ENCODE measurements around the gene COG7. TPM values are rescaled to one million over a fixed set of nuclear protein-coding genes. Genes with fewer than 3 reads are reported as not detected.

COG7 gene
- total RNA-seq, 4 donors from 2014 or later: 17.5 to 22.6 (median 18.0) TPM

DNA sequence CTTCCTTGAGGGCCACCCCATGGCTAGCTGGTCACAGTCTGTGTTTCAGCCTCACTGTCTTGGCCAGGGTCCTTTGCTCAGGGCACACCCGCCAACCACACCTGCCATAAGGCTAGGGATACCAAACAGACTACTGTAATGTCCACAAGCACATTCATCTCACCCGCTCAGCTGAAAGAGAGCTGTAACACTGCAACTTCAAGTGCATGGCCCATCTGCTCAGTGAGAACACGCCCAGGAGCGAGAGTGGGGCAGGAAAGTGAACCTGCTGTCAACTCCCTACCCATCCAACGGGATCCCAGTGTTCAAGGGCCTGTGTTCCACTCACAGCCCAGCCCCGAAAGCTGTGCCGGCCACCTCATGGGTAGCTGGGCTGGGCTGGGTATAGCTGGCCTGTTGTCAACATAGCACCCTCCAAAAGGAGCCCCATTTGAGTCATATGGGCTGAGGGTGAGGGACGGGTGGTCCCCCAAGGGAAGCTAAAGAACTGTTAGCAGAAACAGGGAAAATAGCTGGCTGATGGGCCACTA lies 95.2 kb downstream of the COG7 start:
- intact Hi-C loops (cut with DNase I; ENCODE audit: low total_unique reads): no loop called here
- no peak overlapping the region for H3K4me3 ChIP-seq (ENCODE audit: low read depth, poor library complexity, severe bottlenecking)
- no peak for TF ChIP-seq POLR2A (IDR thresholded peaks at IDR 0.05)
- TF ChIP-seq, protein P1, sequence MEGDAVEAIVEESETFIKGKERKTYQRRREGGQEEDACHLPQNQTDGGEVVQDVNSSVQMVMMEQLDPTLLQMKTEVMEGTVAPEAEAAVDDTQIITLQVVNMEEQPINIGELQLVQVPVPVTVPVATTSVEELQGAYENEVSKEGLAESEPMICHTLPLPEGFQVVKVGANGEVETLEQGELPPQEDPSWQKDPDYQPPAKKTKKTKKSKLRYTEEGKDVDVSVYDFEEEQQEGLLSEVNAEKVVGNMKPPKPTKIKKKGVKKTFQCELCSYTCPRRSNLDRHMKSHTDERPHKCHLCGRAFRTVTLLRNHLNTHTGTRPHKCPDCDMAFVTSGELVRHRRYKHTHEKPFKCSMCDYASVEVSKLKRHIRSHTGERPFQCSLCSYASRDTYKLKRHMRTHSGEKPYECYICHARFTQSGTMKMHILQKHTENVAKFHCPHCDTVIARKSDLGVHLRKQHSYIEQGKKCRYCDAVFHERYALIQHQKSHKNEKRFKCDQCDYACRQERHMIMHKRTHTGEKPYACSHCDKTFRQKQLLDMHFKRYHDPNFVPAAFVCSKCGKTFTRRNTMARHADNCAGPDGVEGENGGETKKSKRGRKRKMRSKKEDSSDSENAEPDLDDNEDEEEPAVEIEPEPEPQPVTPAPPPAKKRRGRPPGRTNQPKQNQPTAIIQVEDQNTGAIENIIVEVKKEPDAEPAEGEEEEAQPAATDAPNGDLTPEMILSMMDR (IDR thresholded peaks at IDR 0.05): no peak
- 82 to 84% methylated on average over 8 of the region's 8 CpGs for WGBS, 2 donors
- no peak for DNase-seq (ENCODE audit: low spot score in 2 of 2)

DNA sequence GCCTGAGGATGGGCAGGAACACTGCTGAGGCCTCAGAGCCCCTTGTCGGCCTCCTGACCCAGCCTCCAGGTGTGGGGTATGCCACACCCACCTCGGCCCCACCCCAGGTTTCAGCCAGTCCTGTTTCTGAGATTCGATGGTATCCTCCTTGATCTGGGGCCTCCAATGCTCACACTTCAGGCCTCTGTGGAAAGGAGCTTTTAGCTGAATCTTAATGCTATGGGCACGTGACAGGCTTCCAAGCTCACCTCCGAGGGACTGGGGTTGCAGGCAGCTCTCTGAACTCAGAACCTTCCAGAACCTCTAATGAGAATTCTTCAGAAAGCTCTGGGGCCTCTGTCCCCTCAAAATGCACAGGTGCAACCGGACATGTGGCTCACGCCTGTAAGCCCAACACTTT lies 96.0 kb downstream of the COG7 start:
- 88 to 92% methylated on average over 7 of the region's 7 CpGs for WGBS, 2 donors
- intact Hi-C loops (cut with DNase I; ENCODE audit: low total_unique reads): no loop called here
- DNase-seq (ENCODE audit: low spot score in 2 of 2): no peak
- no peak for TF ChIP-seq POLR2A (IDR thresholded peaks at IDR 0.05)
- TF ChIP-seq, protein P1 (IDR thresholded peaks at IDR 0.05): no peak
- H3K4me3 ChIP-seq (ENCODE audit: low read depth, poor library complexity, severe bottlenecking): no peak overlapping the region

DNA sequence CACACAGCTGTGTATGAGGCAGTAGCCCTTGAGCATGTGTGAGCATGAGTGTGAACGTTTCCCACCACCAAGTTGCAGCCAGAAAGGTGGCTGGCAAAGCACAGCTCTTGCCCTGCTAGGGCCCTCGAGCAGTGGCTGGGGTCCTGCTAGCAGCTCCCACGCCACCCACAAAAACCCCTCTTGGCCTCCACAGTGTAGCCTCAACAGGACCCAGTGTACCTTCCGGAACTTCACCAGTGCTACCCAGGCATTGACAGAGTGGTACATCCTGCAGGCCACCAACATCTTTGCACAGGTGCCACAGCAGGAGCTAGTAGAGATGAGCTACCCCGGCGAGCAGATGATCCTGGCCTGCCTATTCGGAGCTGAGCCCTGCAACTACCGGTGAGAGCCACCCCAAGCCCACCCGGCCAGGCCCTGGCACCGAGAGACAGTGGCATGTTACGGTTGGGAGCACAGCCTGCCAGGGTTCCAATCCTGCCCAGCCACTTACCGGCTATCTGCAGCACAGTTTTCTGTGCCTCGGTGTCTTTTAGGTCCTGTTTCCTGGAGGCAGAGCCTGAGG lies 97.8 kb downstream of the COG7 start:
- intact Hi-C loops (cut with DNase I; ENCODE audit: low total_unique reads): no loop called here

DNA sequence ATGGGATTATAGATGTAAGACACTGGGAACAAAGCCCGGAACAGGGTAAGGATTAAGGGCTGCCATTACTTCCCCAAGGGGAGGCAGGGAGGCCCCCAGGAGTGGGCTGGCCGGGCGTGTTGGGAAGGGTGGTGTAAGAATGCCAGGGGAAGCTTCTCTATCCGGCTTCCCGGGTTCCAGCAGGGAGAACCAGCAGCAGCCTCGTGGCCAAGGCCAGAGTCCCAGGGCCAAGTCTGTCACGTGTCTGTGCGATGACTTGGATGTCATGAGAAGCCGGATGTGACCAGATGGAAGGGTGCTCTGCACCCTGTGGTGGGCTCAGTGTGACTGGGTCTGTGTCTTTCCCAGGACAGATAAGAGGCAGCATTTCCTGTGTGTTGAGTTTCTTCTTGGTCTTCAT lies 98.7 kb downstream of the COG7 start:
- no peak for TF ChIP-seq POLR2A (IDR thresholded peaks at IDR 0.05)
- TF ChIP-seq, protein P1 (IDR thresholded peaks at IDR 0.05): no peak
- 87 to 96% methylated on average over 9 of the region's 9 CpGs for WGBS, 2 donors
- intact Hi-C loops (cut with DNase I; ENCODE audit: low total_unique reads): no loop called here
- no peak overlapping the region for H3K4me3 ChIP-seq (ENCODE audit: low read depth, poor library complexity, severe bottlenecking)
- no peak for DNase-seq (ENCODE audit: low spot score in 2 of 2)

More for the DNA sequence above, 97.8 kb downstream of the COG7 start:
- DNase-seq (ENCODE audit: low spot score in 2 of 2): no peak
- TF ChIP-seq, protein P1 (IDR thresholded peaks at IDR 0.05): no peak
- no peak for TF ChIP-seq POLR2A (IDR thresholded peaks at IDR 0.05)
- WGBS, 2 donors: 87 to 88% methylated on average over 13 of the region's 13 CpGs
- H3K4me3 ChIP-seq (ENCODE audit: low read depth, poor library complexity, severe bottlenecking): no peak overlapping the region

DNA sequence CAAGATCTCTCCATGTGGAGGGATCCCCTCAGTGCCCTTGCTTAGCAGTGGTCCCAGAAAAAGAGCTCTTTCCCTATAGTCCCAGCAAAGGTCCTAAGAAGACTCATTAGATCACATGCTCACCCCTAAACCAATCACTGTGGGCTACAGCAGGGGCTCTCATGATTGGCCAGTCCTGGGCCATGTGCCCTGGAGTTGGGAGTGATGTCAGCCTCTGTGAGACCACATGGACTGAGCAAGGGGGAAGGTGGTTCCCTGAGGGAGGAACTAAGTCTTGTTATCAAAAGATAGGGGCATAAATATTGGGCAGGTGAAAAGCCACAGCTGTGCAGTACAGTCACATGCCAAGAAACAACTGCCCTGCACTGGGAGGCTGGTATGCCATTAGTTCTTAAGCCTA lies 99.5 kb downstream of the COG7 start:
- TF ChIP-seq, protein P1 (IDR thresholded peaks at IDR 0.05): no peak
- no peak for TF ChIP-seq POLR2A (IDR thresholded peaks at IDR 0.05)
- DNase-seq (ENCODE audit: low spot score in 2 of 2): no peak
- no peak overlapping the region for H3K4me3 ChIP-seq (ENCODE audit: low read depth, poor library complexity, severe bottlenecking)
- intact Hi-C loops (cut with DNase I; ENCODE audit: low total_unique reads): no loop called here

DNA sequence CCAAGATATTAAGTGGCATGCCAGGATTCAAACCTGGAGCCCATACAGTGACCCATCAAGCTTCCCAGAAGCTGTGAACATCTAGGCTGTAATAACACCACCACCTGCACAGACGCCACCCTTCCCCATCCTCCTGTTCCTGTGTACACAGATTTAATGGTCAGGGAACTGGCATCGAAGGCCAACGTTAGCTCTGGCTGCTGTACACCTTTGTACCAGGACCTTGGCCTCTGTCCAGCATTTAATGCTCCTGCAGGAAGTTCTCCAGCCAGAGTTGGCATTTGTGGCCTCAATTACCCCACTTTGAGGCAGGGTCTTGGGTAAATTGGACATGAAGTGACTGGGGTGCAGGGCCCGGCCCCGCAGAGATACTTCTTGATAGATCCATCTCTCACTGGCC lies 101.6 kb downstream of the COG7 start:
- WGBS, 2 donors: 85% methylated on average over 5 of the region's 5 CpGs
- intact Hi-C loops (cut with DNase I; ENCODE audit: low total_unique reads): no loop called here
- no peak for DNase-seq (ENCODE audit: low spot score in 2 of 2)

More for the DNA sequence above, 101.6 kb downstream of the COG7 start:
- no peak overlapping the region for H3K4me3 ChIP-seq (ENCODE audit: low read depth, poor library complexity, severe bottlenecking)
- no peak for TF ChIP-seq POLR2A (IDR thresholded peaks at IDR 0.05)
- TF ChIP-seq, protein P1 (IDR thresholded peaks at IDR 0.05): no peak
